Motor neuron (in vitro differentiated cells): Measurements from ENCODE around the gene GOLGA6C. TPM values are rescaled to one million over a fixed set of nuclear protein-coding genes. Genes with fewer than 3 reads are reported as not detected.
"Not testable (repeated sequence)": the region's sequence is repeated elsewhere in the genome, so short reads cannot be mapped to it uniquely, and the experiment has no call there.

Source experiments
- ATAC-seq, 8 experiments: fragments of 200-7000 bp; cut with Tn5 transposase; replicated peaks in 6 of 8; 2 replicates each; pipeline ENCODE4 v1.8.0; 2021; ENCODE audit warnings: mild to moderate bottlenecking in 8 of 8, moderate library complexity in 8 of 8
- H3K27ac ChIP-seq, 2 donors: fragments of 250-450 bp; sonication (Bioruptor Pico); 2 replicates each; pipeline ENCODE4 v1.9.0; 2021; ENCODE audit warnings: antibody characterized with exemption in 2 of 2, mild to moderate bottlenecking in 2 of 2, moderate library complexity in 1 of 2
- H3K4me1 ChIP-seq, 2 donors: fragments of 250-450 bp; sonication (Bioruptor Pico); replicated peaks in 1 of 2; 2 replicates each; pipeline ENCODE4 v1.6.1; 2021; ENCODE audit warnings: antibody characterized with exemption in 2 of 2, mild to moderate bottlenecking in 2 of 2, moderate library complexity in 1 of 2
- H3K4me3 ChIP-seq, 5 donors: fragments of 250-450 bp; sonication (Bioruptor Pico); 2 replicates each; pipeline ENCODE4 v1.9.0; 2021; ENCODE audit warnings: antibody characterized with exemption in 5 of 5, mild to moderate bottlenecking in 5 of 5, moderate library complexity in 4 of 5
- WGBS, 10 experiments: fragments of 450-650 bp; shearing (Covaris generic); methylation state at CpG; one replicate each; pipeline ENCODE4 v1.0.0; 2022; 5-methylcytosine and 5-hydroxymethylcytosine counted together
- in situ Hi-C, 9 experiments: fragments of 400-800 bp; cut with MboI; loops; one replicate each; pipeline ENCODE4 v1.15.0; 2021; ENCODE audit warnings: low sequenced_read_pairs in 9 of 9, low pct_unique_long_range_greater_than_20kb in 2 of 9; ENCODE audit not compliant: unreplicated experiment in 9 of 9
- total RNA-seq, 8 experiments: library from RNA; unstranded; fragments of 300-600 nt; gene quantifications; 2 replicates each; pipeline versions ENCODE4 v1.2.3 to v1.2.4, GENCODE V29; 2022

The GOLGA6C gene
- total RNA-seq, 8 experiments from 2014 or later = 0.54 to 1.6 TPM; not detected in 6

DNA sequence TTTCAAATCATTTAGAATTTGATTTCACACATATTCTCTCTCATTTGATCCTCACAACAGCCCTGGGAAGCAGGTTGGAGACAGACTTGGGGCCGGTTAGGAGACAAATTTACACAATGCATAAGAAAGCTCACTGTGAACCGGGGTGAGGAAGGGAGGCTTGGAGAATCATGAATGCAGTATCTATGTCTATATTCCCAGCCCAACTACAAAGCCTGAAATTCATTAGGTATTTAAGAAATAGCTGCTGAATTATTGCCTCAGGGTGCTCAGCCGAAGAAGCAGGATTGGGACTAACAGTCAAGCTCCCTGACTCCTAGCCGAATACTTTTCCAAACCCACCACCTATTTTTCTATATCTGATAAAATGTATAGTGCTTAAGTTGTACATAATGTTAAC, 8.4 kb upstream of the GOLGA6C start:
- ATAC-seq = no peak
- 14 to 35% (median 21%) methylated on average over 1 to 4 of the region's 4 CpGs; no CpG with 5 or more reads in 1 of the 10 experiments for WGBS, 10 experiments
- Histone ChIP-seq H3K4me3 (no peak overlapping the region), H3K4me1 (no peaks in the 10 kb centered on the region), H3K27ac (no peak overlapping the region)
- in situ Hi-C loops = no loop called here

DNA sequence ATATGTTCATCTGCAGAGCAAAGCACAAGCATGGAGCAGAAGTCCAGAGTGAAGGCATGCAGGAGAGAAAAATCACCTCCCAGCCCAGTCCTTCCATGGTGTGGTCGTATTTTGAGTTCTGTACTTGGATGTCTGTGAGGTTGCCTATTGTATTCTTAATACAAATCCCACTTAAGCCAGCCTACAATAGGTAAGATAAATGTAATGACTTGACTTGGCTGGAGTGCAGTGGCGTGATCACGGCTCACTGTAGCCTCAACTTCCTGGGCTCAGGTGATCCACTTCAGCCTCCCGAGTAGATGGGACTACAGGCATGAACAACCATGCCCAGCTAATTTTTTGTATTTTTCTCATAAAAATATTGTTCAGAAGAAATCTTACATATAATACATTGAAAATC, 6.8 kb upstream of the GOLGA6C start:
- H3K4me3 ChIP-seq, ATAC-seq, H3K4me1 ChIP-seq, H3K27ac ChIP-seq, in situ Hi-C loops: not testable (repeated sequence)
- 0 to 96% (median 81%) methylated on average over 1 to 4 of the region's 4 CpGs; no CpG with 5 or more reads in 1 of the 10 experiments for WGBS, 10 experiments

DNA sequence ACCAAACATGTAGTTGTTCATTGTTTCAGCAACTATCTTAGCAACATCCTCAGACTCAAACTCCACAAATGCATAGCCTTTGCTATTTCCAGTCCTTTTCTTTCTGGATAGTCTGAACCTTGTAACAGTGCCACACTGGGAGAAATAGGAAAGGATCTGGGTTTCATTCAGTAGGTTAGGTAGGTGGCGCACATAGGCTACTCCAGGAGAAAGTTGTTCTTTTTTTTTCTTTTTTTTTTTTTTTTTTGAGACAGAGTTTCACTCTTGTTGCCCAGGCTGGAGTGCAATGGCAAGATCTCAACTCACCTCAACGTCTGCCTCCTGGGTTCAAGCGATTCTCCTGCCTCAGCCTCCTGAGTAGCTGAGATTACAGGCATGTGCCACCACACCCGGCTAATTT, 5.8 kb upstream of the GOLGA6C start:
- H3K4me3 ChIP-seq, H3K4me1 ChIP-seq, ATAC-seq, H3K27ac ChIP-seq, in situ Hi-C loops: not testable (repeated sequence)
- 17 to 100% (median 57%) methylated on average over 1 to 4 of the region's 4 CpGs; no CpG with 5 or more reads in 2 of the 10 experiments for WGBS, 10 experiments

DNA sequence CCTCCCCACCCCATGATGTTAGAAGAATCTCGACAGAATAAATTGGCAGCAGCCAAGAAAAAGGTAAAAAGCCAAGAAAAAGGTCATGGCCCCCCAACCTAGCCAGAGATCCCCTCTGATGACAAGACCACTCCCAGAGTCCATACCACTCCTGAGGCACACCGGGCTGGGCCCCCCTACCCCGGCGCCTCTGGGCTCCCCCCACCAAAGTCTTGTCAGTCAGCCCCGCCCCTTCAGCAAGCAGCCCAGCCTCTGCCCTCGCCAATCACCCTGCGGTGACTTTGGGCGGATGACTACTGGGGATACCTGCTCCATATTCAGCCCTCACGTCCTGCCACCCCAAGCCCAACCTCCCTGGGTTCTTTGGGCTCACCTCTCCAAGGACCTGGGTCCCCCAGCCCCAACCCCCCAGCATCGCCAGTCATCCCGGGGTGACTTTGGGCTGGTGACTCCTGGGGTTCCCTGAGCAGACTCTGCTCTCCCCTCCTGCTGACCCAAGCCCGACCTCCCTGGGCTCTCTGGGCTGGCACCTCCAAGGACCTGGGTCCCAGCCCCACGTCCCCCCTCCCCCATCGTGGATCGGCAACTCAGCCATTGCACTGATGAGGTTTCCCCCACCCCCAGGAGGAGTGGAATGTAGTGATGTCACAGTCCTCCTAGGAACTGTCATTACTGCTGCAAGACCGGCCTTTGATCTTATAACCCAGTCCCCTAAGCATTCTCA, 648 bp downstream of the GOLGA6C start:
- no CpG with 5 or more reads among the region's 16 CpGs for WGBS, 10 experiments
- in situ Hi-C loops, ATAC-seq, H3K4me1 ChIP-seq, H3K4me3 ChIP-seq, H3K27ac ChIP-seq: not testable (repeated sequence)

DNA sequence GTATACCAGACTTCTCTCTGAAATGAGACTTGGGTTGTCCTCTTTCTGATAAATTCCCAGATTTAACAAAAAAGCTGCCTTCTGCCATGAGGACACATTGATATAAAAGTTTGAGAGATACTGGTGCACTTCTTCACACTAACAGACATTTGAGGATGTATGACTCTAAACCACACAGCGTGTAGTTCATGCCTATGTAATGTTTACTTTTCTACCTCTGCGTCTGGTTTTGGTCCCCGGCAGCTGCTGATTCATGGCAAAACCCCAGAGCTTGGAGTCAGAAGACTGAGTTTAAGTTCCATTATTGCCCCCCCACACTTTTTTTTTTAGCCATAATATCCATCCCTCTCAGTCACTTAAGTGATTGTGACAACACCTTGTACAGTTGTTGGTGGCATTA, 1.7 kb downstream of the GOLGA6C start:
- in situ Hi-C loops, H3K4me1 ChIP-seq, H3K27ac ChIP-seq, ATAC-seq, H3K4me3 ChIP-seq: not testable (repeated sequence)
- WGBS, 10 experiments = no CpG with 5 or more reads among the region's 3 CpGs

DNA sequence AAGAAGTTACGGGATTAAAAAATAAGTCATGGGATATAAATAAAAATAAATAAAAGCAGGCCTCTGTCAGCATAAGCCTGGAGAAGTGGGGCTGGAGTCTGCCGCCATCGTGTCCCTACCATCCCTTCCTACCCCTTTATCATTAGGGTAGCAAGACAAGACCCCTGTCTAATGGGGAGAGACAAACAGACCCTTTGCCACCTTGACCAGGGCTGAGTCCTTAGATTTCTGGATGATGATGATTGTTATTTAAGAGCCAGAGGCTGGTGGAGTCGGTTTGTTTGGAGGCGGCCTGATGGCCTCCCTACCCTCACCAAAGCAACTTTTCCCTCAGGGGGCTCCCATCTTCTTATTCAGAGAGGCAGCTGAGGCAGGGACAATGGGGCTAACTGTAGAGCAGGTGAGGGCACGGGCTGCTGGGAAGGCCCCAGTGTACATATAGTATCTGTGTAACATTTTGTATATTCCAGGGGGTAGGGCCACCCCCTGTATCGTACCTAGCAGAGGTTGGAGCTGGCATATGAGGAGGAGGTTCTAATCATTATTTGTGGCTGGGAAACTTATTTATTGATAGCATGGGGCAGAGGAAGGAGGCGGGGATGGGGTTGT, 15.7 kb downstream of the GOLGA6C start:
- no CpG with 5 or more reads among the region's 8 CpGs for WGBS, 10 experiments
- H3K4me1 ChIP-seq, ATAC-seq, in situ Hi-C loops, H3K4me3 ChIP-seq, H3K27ac ChIP-seq: not testable (repeated sequence)

DNA sequence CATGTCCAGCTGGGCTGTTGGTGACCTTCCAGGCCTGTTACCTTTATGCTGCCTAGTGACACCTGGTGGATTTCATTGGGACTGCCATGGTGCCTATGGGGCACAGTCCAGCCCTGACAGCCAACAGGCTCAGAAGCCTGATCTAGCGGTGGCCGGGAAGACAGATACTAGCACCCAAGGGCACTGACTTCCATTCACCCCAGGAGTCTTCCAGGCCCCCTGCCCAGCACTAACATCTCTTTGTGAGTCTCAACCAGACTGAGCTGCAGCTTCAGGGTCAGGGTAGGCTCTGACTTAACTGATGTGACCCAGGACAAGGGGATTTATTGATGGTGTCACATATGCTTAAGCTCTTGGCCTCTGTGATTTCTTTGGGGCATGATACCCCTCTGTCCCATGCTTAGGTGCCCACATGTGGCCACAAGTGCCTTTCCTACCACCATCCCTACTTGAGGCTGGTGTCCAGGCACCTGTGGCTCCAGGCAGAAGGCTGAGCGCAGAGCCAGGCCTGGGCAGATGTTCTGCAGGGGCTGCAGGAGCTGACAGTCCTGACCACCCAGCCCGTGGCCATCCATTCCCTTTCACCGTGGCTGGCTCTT, 16.5 kb downstream of the GOLGA6C start:
- in situ Hi-C loops = not testable (repeated sequence)
- 67 to 92% (median 73%) methylated on average over 2 of the region's 5 CpGs; no CpG with 5 or more reads in 7 of the 10 experiments for WGBS, 10 experiments

DNA sequence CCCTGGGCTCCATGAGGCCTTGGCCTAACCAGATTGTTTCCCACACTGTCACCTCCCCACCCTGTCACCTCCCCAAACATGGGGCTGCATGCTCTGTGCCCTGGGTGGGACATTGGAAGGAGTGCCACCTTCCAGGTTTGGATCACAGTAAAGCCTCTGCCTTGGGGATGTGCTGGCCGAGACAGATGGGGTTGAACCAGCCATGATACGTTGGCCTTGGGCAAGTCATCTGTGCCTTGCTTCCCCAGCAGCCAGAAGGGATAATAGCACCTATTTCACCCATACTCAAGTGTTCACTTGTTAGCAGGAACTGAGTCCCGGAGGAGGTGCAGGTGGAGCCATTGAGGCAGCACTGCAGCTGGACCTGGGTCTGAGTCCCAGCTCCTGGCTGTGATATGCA, 17.5 kb downstream of the GOLGA6C start:
- ATAC-seq, in situ Hi-C loops, H3K4me3 ChIP-seq, H3K4me1 ChIP-seq, H3K27ac ChIP-seq: not testable (repeated sequence)
- 6 to 61% (median 37%) methylated on average over 2 of the region's 3 CpGs; no CpG with 5 or more reads in 6 of the 10 experiments for WGBS, 10 experiments

More for the DNA sequence above, 16.5 kb downstream of the GOLGA6C start:
- H3K4me1 ChIP-seq, H3K27ac ChIP-seq, H3K4me3 ChIP-seq: not testable (repeated sequence)
- peak; percentile 80 to 99 (median 92) for ATAC-seq

DNA sequence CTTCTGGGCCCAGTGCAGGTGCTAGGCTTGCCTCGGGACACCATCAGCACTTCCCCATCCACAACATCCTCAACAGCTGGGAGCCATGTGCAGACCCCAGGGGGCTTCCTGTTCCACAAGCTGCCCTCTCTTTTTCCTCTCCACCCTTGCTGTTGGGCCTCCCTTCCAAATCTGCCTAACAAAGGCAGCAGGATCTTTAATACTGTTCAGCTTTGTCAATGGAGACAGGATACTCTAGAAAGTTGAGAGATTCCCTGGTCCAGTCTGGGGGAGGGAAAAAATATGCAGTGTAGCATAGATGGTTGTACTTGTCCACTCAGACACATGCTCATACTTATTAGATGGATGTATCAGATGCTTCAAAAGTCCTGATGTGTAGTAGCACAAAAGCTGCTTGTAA, 20.4 kb downstream of the GOLGA6C start:
- ATAC-seq, in situ Hi-C loops, H3K4me3 ChIP-seq, H3K27ac ChIP-seq, H3K4me1 ChIP-seq: not testable (repeated sequence)
- WGBS, 10 experiments = no CpG with 5 or more reads among the region's 1 CpG

DNA sequence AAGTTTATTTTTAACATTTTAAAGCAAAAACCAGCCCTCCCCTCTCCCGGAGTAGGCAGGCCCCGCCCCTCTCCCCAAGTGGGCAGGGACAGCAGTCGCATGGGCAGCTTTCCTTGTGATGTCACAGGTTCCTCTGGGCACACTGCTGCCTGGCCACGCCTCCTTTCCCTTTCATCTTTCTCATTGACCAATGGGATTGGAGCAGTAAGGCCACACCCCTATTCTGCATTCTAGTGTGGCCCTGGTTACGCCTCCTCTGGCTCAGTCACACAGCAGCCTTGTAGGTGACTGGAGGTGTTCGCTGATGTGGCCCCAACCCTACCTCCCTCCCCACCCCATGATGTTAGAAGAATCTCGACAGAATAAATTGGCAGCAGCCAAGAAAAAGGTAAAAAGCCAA, 24.4 kb downstream of the GOLGA6C start, which contains the start of gene GOLGA6D:
TSS of gene GOLGA6D (plus strand) at position 264 of the 400 bp plus-strand sequence. CDS start at position 305, 41 bp downstream.
- H3K4me3 ChIP-seq, in situ Hi-C loops, H3K27ac ChIP-seq, H3K4me1 ChIP-seq, ATAC-seq: not testable (repeated sequence)
- no CpG with 5 or more reads among the region's 7 CpGs for WGBS, 10 experiments

DNA sequence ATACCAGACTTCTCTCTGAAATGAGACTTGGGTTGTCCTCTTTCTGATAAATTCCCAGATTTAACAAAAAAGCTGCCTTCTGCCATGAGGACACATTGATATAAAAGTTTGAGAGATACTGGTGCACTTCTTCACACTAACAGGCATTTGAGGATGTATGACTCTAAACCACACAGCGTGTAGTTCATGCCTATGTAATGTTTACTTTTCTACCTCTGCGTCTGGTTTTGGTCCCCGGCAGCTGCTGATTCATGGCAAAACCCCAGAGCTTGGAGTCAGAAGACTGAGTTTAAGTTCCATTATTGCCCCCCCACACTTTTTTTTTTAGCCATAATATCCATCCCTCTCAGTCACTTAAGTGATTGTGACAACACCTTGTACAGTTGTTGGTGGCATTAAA, 26.0 kb downstream of the GOLGA6C start:
- in situ Hi-C loops = not testable (repeated sequence)

DNA sequence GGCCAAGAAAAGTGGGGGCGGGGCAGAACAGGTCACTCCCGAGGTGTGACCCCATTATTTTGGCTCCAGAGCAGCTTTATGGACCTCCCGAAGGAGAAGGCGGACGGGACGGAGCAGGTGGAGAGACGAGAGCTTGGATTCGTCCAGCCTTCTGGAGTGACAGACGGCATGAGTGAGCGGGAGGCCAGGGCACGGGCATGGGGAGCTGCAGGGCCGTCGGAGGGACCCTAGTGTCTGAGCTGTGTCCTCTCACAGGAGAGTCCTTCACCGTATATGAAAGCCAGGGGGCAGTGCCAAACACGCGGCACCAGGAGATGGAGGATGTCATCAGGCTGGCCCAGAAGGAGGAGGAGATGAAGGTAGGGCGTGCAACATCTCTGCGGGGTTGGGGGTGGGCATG, 35.5 kb downstream of the GOLGA6C start:
- ATAC-seq, H3K4me3 ChIP-seq, H3K4me1 ChIP-seq, H3K27ac ChIP-seq, in situ Hi-C loops: not testable (repeated sequence)
- WGBS, 10 experiments = no CpG with 5 or more reads among the region's 18 CpGs

More for the DNA sequence above, 26.0 kb downstream of the GOLGA6C start:
- H3K27ac ChIP-seq, H3K4me3 ChIP-seq, ATAC-seq, H3K4me1 ChIP-seq: not testable (repeated sequence)
- WGBS, 10 experiments = no CpG with 5 or more reads among the region's 3 CpGs

DNA sequence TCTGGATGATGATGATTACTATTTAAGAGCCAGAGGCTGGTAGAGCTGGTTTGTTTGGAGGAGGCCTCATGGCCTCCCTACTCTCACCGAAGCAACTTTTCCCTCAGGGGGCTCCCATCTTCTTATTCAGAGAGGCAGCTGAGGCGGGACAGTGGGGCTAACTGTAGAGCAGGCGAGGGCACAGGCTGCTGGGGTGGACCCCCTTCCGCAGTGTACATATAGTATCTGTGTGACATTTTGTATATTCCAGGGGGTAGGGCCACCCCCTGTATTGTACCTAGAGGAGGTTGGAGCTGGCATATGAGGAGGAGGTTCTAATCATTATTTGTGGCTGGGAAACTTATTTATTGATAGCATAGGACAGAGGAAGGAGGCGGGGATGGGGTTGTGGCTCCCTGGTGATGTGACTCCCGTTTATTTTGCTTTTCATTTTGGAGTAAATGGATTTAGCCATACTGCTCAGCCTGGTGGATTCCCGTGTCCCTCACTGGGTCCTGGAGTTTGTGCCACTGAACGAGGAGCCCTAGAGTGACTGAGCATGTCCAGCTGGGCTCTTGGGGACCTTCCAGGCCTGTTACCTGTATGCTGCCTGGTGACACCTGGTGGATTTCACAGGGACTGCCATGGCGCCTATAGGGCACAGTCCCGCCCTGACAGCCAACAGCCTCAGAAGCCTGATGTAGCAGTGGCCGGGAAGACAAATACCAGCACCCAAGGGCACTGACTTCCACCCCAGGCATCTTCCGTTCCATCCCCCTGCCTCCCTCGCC, 40.6 kb downstream of the GOLGA6C start:
- WGBS, 10 experiments = no CpG with 5 or more reads among the region's 13 CpGs
- H3K27ac ChIP-seq, in situ Hi-C loops, H3K4me3 ChIP-seq, H3K4me1 ChIP-seq: not testable (repeated sequence)
- ATAC-seq = peak; percentile 54 to 96 (median 78)
